H1 (cell line): ENCODE results near the gene GRIP2.

ENCODE experiments used
- ATF3 ChIP-seq: IDR thresholded peaks from 2 replicates; pipeline ENCODE4 v1.6.1; 2011; ENCODE audit warnings: low read depth, mild to moderate bottlenecking, low read length; ENCODE audit not compliant: insufficient read depth
- CEBPB ChIP-seq: IDR thresholded peaks from 2 replicates; pipeline ENCODE4 v1.6.1; 2012; ENCODE audit warnings: low read depth, low read length
- CTCF ChIP-seq, 3 experiments: IDR thresholded peaks; 1 replicate in 2 of 3; 2 replicates in 1 of 3; pipeline versions ENCODE4 v1.5.1 to v1.6.1; 2011; ENCODE audit warnings: low read length in 3 of 3, mild to moderate bottlenecking in 3 of 3, inconsistent platforms in 2 of 3, low read depth in 1 of 3, moderate library complexity in 1 of 3; ENCODE audit not compliant: insufficient read depth in 1 of 3; ENCODE audit errors: control extremely low read depth in 1 of 3
- EP300 ChIP-seq, 2 experiments: IDR thresholded peaks; 1 replicate in 1 of 2; 2 replicates in 1 of 2; pipeline ENCODE4 v1.6.1; 2011 to 2012; ENCODE audit warnings: low read depth in 2 of 2, low read length in 2 of 2, mild to moderate bottlenecking in 2 of 2, borderline replicate concordance in 1 of 2, inconsistent platforms in 1 of 2, moderate library complexity in 1 of 2
- EZH2 ChIP-seq: fragments of 200-600 bp; sonication (generic); IDR thresholded peaks from 2 replicates; pipeline ENCODE4 v1.7.1; 2012; ENCODE audit warnings: low read depth, mild to moderate bottlenecking, moderate library complexity, low read length, inconsistent platforms; ENCODE audit not compliant: severe bottlenecking
- HDAC2 ChIP-seq, 2 experiments: fragments of 300-600 bp in 1 of 2; sonication (generic) in 1 of 2; IDR thresholded peaks; 2 replicates each; pipeline ENCODE4 v1.6.1; 2011 to 2012; ENCODE audit warnings: low read depth in 2 of 2, low read length in 2 of 2, mild to moderate bottlenecking in 2 of 2, moderate library complexity in 2 of 2, borderline replicate concordance in 1 of 2, inconsistent platforms in 1 of 2
- POLR2AphosphoS5 ChIP-seq: IDR thresholded peaks from 2 replicates; pipeline ENCODE4 v1.6.1; 2011; ENCODE audit warnings: low read depth, low read length
- RAD21 ChIP-seq, 2 experiments: IDR thresholded peaks in 1 of 2; conservative IDR thresholded peaks in 1 of 2; 2 replicates each; pipeline ENCODE4 v1.6.1; 2011; ENCODE audit warnings: low read depth in 2 of 2, low read length in 2 of 2, improper control_type of control experiment in 1 of 2, inconsistent platforms in 1 of 2, mild to moderate bottlenecking in 1 of 2, moderate library complexity in 1 of 2
- RBBP5 ChIP-seq: IDR thresholded peaks from 2 replicates; pipeline ENCODE4 v1.7.1; 2012; ENCODE audit warnings: low read depth, mild to moderate bottlenecking, inconsistent platforms, low read length, moderate library complexity, borderline replicate concordance
- SP1 ChIP-seq: IDR thresholded peaks from 2 replicates; pipeline ENCODE4 v1.6.1; 2011; ENCODE audit warnings: low read depth, low read length
- SUZ12 ChIP-seq: fragments of 200-600 bp; sonication (generic); IDR thresholded peaks from 2 replicates; pipeline ENCODE4 v1.6.1; 2012; ENCODE audit warnings: mild to moderate bottlenecking, inconsistent platforms, low read length, moderate library complexity, mixed read lengths
- TAF1 ChIP-seq: IDR thresholded peaks from 2 replicates; pipeline ENCODE4 v1.6.1; 2011; ENCODE audit warnings: mild to moderate bottlenecking, low read depth, low read length

GRCh38 chr3:14477311-14477935 is 62.7 kb downstream of the GRIP2 start:
- TF ChIP-seq CEBPB = no peak
- no peak for TF ChIP-seq RAD21 (IDR thresholded peaks at IDR 0.05 in 1 of 2, conservative IDR thresholded peaks at IDR 0.05 in 1 of 2; ENCODE audit: low read depth in 2 of 2, low read length in 2 of 2)
- no peak for TF ChIP-seq SP1
- TF ChIP-seq TAF1 = no peak
- no peak for TF ChIP-seq POLR2AphosphoS5
- TF ChIP-seq EP300 (IDR thresholded peaks at IDR 0.05; ENCODE audit: borderline replicate concordance in 1 of 2, low read depth in 2 of 2, low read length in 2 of 2) = no peak
- no peak for TF ChIP-seq CTCF (IDR thresholded peaks at IDR 0.05; ENCODE audit: control extremely low read depth in 1 of 3, insufficient read depth in 1 of 3, low read depth in 1 of 3, low read length in 3 of 3)
- TF ChIP-seq RBBP5 = no peak
- TF ChIP-seq EZH2 = no peak
- TF ChIP-seq HDAC2 (IDR thresholded peaks at IDR 0.05; ENCODE audit: borderline replicate concordance in 1 of 2, low read depth in 2 of 2, low read length in 2 of 2) = no peak
- no peak for TF ChIP-seq SUZ12
- no peak for TF ChIP-seq ATF3
